HT1080 (cell line): Measurements from ENCODE around the gene LRRC43. TPM values are rescaled to one million over a fixed set of nuclear protein-coding genes. Genes with fewer than 3 reads are reported as not detected.

Experiments
- DNase-seq: peaks from one replicate; pipeline ENCODE4 v3.0.0-alpha.2; 2015; ENCODE audit warnings: low read depth
- small RNA-seq: library from RNA; depleted of rRNA; stranded (forward); fragments of <200 nt; gene quantifications from one replicate; pipeline ENCODE3, GENCODE V24; 2014
- total RNA-seq: library from RNA; depleted of rRNA; stranded (reverse); fragments of >200 nt; shearing (Covaris generic); gene quantifications from 2 replicates; pipeline ENCODE4 v1.2.3, GENCODE V29; 2014; rRNA removed

LRRC43 gene
- total RNA-seq, 1 experiment from 2014 or later = not detected

- no peak for DNase-seq
These were observed 32.8 kb downstream of the LRRC43 start for GRCh38 chr12:122215771-122216170.

GRCh38 chr12:122216445-122216844, 33.5 kb downstream of the LRRC43 start:
- DNase-seq = no peak

- peak; percentile 99 for DNase-seq
These were observed 42.9 kb downstream of the LRRC43 start, which contains the start of gene DIABLO for GRCh38 chr12:122225683-122226365. DIABLO (minus strand) TSS chr12:122226052; CDS start chr12:122226014, 38 bp downstream.

DNA sequence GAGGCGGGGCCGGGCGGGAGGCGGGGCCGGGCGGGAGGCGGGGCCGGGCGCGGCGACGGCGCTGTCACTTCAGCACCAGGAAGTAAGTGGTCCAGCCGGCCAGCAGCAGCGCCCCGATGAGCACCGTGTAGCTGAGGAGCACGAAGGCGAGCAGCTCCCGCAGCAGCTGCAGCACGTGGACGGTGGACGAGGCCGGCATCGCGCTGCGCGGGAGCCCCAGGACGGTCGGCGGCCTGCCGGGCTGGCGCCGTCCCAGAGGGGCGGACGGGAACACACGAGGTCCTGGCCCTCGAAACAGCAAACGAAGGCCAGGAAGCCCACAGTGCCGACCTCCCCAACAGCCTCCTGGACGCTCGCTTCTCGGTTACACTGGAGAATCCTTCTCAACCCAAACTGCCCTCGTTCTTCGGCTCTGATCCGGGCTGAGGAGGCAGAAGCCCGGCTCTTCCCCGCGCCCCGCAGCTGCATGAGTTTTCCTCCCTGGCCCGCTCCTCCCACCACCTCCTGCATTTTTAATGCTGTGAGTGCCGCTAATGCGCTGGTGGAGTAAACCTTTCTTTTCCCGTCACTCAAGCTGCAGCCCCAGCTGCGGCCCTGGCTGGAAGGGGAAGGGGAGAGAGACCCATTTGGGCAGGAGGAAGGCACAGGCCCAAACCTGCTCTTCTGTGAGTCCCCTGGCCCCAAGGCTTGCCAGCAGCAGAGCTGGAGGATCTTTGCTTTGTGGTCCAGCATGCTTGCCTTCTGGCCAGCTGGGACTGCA, 43.6 kb downstream of the LRRC43 start:
- no peak for DNase-seq

GRCh38 chr12:122227341-122227740, 44.4 kb downstream of the LRRC43 start:
- no peak for DNase-seq

GRCh38 chr12:122228092-122228491, 45.2 kb downstream of the LRRC43 start:
- DNase-seq = no peak

- DNase-seq = no peak
These were observed 47.9 kb downstream of the LRRC43 start for GRCh38 chr12:122230798-122231197.

DNA sequence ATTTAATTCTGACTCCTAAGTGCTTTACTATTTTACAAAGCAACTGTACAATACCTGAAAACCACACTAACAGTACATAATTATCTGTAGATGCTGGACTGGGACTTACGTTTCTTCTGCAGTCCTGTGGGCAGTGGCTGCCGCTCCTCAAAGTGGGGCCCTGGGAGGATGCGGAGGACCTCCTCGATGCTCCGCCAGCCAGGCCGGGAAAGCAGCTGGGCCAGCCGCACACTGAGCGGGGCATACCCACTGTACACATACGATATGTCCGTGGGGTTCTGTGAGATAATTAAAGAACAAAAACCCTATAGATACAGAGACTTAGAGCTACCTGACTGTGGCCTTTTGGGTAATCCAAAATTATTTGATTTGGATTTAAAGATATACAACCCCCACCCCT, 49.8 kb downstream of the LRRC43 start:
- no peak for DNase-seq

GRCh38 chr12:122235741-122236140, 52.8 kb downstream of the LRRC43 start:
- no peak for DNase-seq

GRCh38 chr12:122238861-122239260, 55.9 kb downstream of the LRRC43 start:
- no peak for DNase-seq

DNA sequence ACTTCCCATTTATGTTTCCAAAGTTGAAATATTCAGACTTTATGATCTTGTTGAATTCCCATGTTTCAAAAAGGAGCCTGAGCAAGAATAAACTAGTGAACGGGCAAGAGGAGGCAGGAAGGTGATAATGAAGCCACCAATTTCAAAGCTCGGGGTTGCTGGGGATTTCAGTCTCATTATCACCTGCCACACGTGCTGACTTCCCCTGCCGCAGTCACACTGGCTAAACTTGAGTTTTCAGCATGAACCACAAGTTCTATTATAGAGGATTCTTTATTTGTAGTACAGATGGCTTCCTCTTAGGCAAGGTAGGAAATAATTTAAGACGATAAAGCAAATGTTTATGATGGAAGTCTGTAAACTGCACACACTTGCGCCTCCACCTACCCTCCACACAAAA, 61.0 kb downstream of the LRRC43 start:
- no peak for DNase-seq

GRCh38 chr12:122244565-122245371, 61.8 kb downstream of the LRRC43 start:
- no peak for DNase-seq

DNA sequence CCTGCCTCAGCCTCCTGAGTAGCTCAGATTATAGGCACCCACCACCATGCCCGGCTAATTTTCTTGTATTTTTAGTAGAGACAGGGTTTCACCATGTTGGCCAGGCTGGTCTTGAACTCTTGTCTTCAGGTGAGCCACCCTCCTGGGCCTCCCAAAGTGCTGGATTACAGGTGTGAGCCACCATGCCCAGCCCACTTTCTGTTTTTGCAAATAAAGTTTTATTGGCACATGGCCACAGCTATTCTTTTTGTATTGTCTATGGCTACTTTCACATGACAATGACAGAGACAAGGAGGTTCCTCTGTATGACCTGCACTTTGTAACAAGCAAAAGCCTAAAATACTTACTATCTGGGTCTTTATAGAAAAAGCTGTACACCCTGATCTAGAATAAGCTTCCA, 62.6 kb downstream of the LRRC43 start:
- no peak for DNase-seq

- DNase-seq = no peak
These were observed 67.1 kb downstream of the LRRC43 start for GRCh38 chr12:122250047-122250446.

GRCh38 chr12:122250536-122250935, 67.6 kb downstream of the LRRC43 start:
- no peak for DNase-seq

Small RNA genes within 50 kb of the gene (small RNA-seq; reads per million reads assigned to genes)
- 0.52 reads per million, percentile 56 among the genes with 10 or more reads in this experiment for gene DIABLO

Other genes with a start within 250 kb of the LRRC43 start
- gene BCL7A, start 161.2 kb upstream of the LRRC43 start, total RNA-seq = 7.2 and 10.3 TPM in 2 replicates
- gene MLXIP, start 104.4 kb upstream of the LRRC43 start, total RNA-seq = 7.8 and 10.9 TPM in 2 replicates
- not detected in 2 replicates for gene IL31, start 8.9 kb upstream of the LRRC43 start, total RNA-seq
- 0.13 and 0.51 TPM in 2 replicates for gene B3GNT4, start 20.6 kb downstream of the LRRC43 start, total RNA-seq
- 58.9 and 65.9 TPM in 2 replicates for gene DIABLO, start 42.9 kb downstream of the LRRC43 start, total RNA-seq
- gene VPS33A, start 83.4 kb downstream of the LRRC43 start, total RNA-seq = 22.4 and 23.1 TPM in 2 replicates
- 24.1 and 26.6 TPM in 2 replicates for gene CLIP1, start 239.5 kb downstream of the LRRC43 start, total RNA-seq